Fibroblast of the aortic adventitia (primary cell): ENCODE results near the gene PCF11. TPM values are rescaled to one million over a fixed set of nuclear protein-coding genes. Genes with fewer than 3 reads are reported as not detected.

Experiments used
- DNase-seq: peaks from one replicate; pipeline ENCODE4 v3.0.0-alpha.2; 2010; ENCODE audit warnings: low read depth
- H3K4me3 ChIP-seq: 2 replicates; pipeline ENCODE4 v1.5.1; 2011; ENCODE audit warnings: low read depth, mild to moderate bottlenecking, control low read depth, low read length, moderate library complexity
- CTCF ChIP-seq: IDR thresholded peaks from 2 replicates; pipeline ENCODE4 v1.5.1; 2011; ENCODE audit warnings: mild to moderate bottlenecking, low read length, control low read depth, inconsistent platforms; ENCODE audit not compliant: insufficient read depth
- total RNA-seq: library from RNA; depleted of rRNA; stranded (reverse); fragments of >200 nt; gene quantifications from 2 replicates; pipeline ENCODE4 v1.2.3, GENCODE V29; 2012; ENCODE audit warnings: low replicate concordance

PCF11 gene
- total RNA-seq, 1 donor = 47.7 TPM

GRCh38 chr11:83172551-83172950, 15.6 kb downstream of the PCF11 start:
- TF ChIP-seq CTCF = no peak
- no peak overlapping the region for H3K4me3 ChIP-seq
- no peak for DNase-seq

GRCh38 chr11:83174008-83174407, 17.1 kb downstream of the PCF11 start:
- H3K4me3 ChIP-seq = no peak overlapping the region
- TF ChIP-seq CTCF = no peak
- no peak for DNase-seq

GRCh38 chr11:83175815-83176214, 18.9 kb downstream of the PCF11 start:
- DNase-seq = no peak
- H3K4me3 ChIP-seq = no peak overlapping the region
- no peak for TF ChIP-seq CTCF

GRCh38 chr11:83181815-83182214, 24.9 kb downstream of the PCF11 start:
- no peak for TF ChIP-seq CTCF
- H3K4me3 ChIP-seq = no peak overlapping the region
- no peak for DNase-seq

- H3K4me3 ChIP-seq = no peak overlapping the region
- no peak for TF ChIP-seq CTCF
- DNase-seq = no peak
Observed at GRCh38 chr11:83185767-83186166, 28.8 kb downstream of the PCF11 start.

- TF ChIP-seq CTCF = no peak
- DNase-seq = no peak
- H3K4me3 ChIP-seq = no peak overlapping the region
Observed at GRCh38 chr11:83187465-83187864, 30.5 kb downstream of the PCF11 start.

- DNase-seq = no peak
- no peak overlapping the region for H3K4me3 ChIP-seq
- no peak for TF ChIP-seq CTCF
Observed at GRCh38 chr11:83191491-83191890, 34.6 kb downstream of the PCF11 start.
